Cardiac fibroblast (primary cell): Measurements from ENCODE around the gene PRKCB.

Experiments used
- DNase-seq, 2 donors: peaks; one replicate each; pipeline versions ENCODE4 v3.0.0 to v3.0.0-alpha.2; 2010; ENCODE audit warnings: low read depth in 2 of 2
- H3K4me3 ChIP-seq, 2 donors: replicated peaks in 1 of 2; 1 replicate in 1 of 2; 2 replicates in 1 of 2; pipeline ENCODE4 v1.5.1; 2011; ENCODE audit warnings: low read depth in 2 of 2, low read length in 2 of 2, mild to moderate bottlenecking in 2 of 2, moderate library complexity in 1 of 2
- TF ChIP-seq, protein P1 (sequence below): IDR thresholded peaks from one replicate; pipeline ENCODE4 v1.5.1; 2011; ENCODE audit warnings: low read depth, mild to moderate bottlenecking, low read length, inconsistent platforms

PRKCB gene

DNA sequence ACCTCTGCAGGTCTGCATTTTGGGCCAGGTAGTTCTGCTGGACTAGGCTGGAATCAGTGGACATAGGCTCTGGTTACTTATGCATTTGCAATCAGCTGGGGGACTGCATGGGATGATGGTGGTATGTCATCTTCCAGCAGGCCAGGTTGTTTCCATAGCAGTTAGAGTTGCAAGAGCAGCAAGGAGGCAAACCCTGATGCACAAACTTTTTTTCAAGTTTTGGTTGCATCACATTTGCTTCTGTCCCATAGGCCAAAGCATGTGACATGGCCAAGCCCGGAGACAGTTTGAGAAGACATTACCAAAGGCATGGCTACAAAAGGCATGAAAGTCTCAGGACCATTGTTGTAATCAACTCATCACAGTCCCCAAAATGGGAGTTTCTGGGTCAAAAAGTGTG is 58.2 kb downstream of the PRKCB start:
- DNase-seq = no peak
- H3K4me3 ChIP-seq = no peak overlapping the region
- TF ChIP-seq, protein P1, sequence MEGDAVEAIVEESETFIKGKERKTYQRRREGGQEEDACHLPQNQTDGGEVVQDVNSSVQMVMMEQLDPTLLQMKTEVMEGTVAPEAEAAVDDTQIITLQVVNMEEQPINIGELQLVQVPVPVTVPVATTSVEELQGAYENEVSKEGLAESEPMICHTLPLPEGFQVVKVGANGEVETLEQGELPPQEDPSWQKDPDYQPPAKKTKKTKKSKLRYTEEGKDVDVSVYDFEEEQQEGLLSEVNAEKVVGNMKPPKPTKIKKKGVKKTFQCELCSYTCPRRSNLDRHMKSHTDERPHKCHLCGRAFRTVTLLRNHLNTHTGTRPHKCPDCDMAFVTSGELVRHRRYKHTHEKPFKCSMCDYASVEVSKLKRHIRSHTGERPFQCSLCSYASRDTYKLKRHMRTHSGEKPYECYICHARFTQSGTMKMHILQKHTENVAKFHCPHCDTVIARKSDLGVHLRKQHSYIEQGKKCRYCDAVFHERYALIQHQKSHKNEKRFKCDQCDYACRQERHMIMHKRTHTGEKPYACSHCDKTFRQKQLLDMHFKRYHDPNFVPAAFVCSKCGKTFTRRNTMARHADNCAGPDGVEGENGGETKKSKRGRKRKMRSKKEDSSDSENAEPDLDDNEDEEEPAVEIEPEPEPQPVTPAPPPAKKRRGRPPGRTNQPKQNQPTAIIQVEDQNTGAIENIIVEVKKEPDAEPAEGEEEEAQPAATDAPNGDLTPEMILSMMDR = no peak

DNA sequence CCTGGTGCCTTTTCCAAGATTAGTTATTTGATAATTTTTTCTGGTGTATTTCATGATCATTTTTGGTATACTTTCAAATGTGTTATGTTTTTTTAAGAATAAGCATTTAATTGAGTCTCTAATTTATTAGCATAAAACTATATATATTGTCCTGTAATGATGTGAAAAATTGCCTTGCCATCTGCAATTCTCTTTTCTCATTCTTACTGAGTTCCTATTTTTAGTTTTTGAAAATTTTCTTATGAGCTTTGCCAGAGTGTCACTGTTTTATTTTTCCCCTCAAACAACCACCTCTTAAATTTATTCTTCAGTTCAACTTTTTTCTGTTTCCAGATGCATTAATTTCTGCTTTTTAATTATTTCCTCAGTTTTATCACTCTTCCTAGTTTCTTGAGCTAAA is 59.3 kb downstream of the PRKCB start:
- H3K4me3 ChIP-seq = no peak overlapping the region
- no peak for DNase-seq
- TF ChIP-seq, protein P1 = no peak

DNA sequence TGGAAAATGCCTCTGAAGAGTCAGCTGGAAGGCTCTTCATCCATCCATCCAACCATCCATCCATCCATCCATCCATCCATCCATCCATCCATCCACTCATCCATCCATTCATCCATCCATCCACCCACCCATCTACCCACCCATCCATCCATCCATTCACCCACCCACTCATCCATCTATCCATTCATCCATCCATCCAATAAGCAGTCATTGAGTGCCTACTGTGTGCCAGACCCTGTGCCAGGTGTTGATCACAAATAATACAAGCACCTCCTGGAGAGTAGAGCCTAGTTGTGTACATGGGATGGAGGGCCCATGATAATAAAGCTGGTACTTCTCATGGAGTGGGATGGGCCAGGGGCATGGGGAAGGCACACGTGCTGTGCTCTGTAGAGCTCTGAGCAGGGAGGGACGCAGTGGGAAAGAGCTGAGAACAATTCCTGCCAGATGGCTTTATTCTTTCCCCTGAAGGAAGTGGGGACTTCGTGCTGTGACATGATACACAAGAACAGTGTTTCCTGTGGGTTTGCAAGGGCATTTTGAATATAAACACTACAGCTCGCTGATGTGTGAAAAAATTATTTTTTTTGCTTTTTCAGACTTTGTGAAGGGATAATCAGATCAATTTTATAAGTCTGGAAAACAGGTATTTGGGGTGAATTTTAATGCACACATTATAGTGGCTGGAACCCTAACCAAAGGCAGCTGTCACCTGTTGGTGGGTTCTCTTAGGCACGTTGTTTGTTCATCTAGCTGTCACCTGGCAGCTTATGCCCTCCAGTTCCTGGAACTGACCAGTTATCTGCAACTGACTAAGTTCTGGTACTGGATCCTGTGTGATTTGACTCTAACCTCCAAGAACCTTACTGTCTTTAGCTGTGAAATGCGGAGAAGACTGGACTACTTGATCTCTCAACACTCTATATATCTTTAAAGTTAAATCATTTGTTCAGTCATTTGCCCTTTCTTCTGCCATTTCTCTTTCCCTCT is 61.3 kb downstream of the PRKCB start:
- H3K4me3 ChIP-seq = no peak overlapping the region
- no peak for DNase-seq
- TF ChIP-seq, protein P1 = no peak

DNA sequence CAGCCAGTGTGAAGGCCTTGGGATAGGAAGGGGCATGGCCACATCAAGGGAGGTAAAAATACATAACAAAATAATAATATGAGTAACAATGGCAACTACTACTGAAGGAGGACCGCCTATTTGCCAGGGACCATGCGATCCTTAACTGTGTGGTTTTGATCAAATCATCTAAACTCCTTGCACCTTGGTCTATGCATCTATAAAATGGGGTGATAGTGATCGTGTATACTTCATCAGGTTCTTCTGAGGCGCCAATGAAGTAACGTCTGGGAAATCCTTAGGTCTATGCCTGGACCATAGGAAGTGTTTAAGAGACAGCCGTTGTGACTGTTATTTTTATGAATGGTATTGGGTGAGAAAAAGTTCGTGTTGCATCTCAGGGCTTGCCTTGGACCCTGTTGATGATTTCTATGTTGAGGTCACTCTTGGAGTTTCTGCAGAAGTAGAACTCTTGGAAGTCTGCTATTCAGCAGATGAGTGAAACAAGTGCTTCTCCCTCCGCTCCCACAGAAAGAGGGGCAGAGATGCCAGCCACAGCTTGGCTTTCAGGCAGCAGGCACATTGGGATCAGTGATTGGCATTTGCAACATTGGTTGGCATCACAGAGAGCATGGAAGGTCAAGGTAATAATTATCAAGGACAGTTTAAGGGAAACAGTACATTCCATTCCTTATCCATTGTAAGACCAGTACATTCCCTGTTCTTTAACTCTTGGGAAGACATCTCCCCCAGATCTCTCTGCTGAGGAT is 63.1 kb downstream of the PRKCB start:
- H3K4me3 ChIP-seq = no peak overlapping the region
- TF ChIP-seq, protein P1 = no peak

DNA sequence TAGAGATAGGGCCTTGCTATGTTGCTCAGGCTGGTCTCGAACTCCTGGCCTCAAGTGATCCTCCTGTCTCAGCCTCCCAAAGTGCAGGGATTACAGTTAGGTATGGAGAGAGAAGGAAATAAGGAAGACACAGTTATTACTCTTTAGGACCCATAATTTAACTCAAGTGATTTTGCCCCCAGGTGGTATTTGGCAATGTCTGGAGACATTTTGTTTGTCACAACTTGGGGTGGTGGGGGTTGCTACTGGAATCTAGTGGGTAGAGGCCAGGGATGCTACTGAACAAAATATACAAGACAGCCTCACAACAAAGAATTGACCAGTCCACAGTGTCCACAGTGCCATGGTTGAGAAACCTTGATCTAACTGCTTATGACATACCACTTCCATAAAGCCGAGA is 64.1 kb downstream of the PRKCB start:
- H3K4me3 ChIP-seq = no peak overlapping the region
- TF ChIP-seq, protein P1 = no peak
- DNase-seq = no peak

More for the DNA sequence above, 63.1 kb downstream of the PRKCB start:
- no peak for DNase-seq

DNA sequence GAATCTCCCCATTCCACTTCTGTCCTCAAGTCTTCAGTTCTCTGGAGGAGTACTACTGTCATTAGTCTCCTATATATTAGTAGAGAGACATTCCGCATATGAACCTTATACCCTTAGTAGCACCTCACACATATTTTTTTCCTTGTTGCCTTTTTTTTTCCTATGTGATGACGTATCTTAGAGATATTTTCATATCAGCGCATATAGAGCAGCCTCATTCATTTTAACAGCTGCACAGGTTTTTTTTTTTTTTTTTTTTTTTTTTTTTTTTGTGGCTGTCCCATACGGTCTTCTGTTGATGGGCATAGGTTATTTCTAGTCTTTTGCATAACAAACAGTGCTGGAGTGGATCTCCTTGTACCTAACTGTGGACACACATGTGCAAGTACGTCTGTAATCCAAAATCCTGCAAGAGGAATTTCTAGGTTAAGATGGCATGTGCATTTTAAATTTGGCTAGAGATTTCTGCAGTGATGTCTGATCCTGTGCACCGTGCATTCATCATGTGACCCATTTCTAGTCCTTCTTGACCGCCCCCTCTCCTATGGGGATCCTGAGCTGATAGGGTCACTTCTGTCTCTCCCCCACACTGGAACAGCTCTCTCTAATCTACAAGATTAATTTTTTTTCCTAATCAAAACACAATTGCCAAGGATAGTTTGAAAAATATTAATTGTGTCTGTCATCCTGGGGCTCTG is 64.8 kb downstream of the PRKCB start:
- H3K4me3 ChIP-seq = no peak overlapping the region
- TF ChIP-seq, protein P1 = no peak
- DNase-seq = no peak
